Dermis blood vessel endothelial cell (primary cell): ENCODE results near the gene CRIM1. TPM values are rescaled to one million over a fixed set of nuclear protein-coding genes. Genes with fewer than 3 reads are reported as not detected.

Source experiments
- DNase-seq: peaks from one replicate; pipeline ENCODE4 v3.0.0; 2010
- total RNA-seq: library from RNA; depleted of rRNA; stranded (reverse); fragments of >200 nt; gene quantifications from 2 replicates; pipeline ENCODE4 v1.2.3, GENCODE V29; 2014

CRIM1 gene
- total RNA-seq, 1 donor from 2014 or later, result 891 TPM

DNA sequence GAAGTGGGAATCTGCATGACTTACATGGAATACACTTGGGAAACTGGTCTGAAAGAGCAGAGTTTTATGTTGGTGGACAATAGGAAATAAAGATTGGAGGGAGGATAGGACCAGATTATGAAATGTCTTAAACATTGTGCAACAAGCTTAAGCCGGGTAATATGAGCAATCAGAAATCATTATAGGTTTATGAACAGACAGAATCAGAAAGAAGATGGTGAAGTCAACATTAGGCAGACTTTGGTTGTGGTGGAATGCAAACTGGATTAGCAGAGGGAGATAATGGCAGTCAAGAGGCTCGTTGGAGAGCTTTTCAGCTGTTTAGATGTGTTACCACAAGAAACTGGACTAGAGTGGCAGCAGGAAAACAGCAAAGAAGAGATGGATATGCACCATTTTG is 43.5 kb downstream of the CRIM1 start:
- DNase-seq, result no peak

DNA sequence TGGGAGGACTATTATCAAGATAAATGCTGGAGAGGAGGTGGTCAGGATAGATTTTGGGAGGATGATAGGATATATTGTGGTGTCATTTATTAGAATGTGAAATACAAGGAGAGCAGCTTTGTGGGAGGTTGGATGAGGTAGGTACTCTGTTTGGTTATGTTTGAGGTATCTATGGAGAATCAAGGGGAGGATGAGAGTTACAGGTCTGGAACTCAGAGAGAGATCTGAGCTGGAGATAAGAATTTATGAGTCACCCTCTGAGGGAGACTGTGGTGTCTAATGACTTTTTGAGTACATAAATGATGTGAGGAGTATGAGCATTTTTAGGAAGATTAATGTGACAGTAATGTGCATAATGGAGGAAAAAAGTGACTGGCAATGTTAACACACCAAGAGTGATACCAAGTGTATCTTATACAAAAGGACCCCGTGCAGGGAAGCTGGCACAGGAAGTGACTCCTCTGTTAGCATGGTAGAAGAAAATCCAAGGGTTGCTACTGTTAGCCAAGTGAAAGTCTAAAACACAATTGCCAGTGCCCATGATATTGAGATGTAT is 48.2 kb downstream of the CRIM1 start:
- DNase-seq, result peak; percentile 84

DNA sequence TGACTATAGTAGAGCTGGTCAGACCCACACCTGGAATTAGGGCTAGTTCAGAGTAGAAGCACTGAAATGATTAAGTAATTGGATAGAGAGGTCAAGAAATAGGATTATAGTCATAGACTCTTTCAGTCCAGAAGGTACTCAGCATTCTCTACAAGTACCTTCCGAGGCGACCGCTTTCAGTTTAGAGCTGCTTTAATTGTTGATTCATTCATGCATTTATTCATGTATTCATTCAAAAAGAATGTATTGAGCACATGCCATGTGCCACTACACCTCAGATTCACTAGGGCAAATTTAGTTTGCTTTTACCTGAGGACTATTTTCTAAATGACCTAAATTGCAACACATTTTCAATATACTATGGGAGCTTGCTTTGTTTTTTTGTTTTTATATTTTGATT is 48.7 kb downstream of the CRIM1 start:
- DNase-seq, result peak; percentile 53

DNA sequence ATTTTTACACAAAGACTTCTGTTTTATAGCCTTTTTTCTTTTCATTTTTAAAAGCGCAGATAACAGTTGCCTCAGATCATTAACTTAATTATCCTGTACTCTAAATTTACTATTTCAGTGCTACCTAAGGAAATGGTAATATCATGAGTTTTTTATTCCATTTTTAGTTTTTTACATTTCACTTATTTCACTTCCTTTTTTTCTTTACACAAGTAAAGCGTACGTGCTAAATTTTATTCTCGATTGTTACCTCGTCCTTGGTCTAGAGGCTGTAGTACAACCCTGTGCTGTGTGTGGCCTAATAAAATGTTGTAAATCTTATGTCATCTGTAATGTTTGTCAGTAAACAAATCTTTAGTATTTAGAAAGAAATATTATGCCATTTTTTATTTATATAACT is 49.2 kb downstream of the CRIM1 start:
- DNase-seq, result no peak

DNA sequence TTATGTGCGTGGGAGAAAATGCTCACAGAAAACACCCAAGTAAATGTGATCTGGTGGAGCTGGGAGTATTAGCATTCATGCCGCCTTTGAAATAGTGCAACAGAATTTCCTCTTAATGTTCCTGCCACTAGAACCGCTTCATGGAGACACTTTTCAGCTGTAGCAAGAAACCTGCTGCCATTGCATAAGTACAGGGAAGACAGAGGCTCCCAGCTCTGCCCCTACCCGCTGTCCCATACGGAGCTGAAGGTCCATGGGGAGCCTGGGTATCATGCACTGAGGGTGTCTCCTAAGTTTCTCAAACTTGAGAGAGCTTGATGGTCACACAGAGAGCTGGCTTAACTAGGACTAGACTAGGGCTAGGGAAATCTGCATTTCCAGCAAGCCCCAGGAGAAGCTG is 49.6 kb downstream of the CRIM1 start:
- no peak for DNase-seq

DNA sequence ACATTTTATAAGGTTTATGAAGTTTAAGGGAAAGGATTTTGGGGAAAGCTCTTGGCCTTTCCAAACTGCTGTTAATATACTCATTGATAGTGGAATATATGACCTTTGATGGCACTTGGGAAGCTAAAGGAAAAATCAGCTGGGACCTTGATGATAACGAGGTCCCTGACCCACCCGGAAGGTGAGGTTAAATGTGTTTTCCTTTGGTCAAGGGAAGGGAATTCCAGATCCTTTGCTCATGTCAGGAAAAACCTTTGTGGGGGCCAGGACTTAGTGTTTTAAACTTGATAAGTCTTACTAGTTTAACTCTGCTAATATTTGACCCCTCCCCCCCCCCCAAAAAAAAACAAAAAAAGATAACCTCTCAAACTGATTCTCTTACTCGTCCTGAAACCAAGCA is 50.7 kb downstream of the CRIM1 start:
- DNase-seq, result peak; percentile 66

DNA sequence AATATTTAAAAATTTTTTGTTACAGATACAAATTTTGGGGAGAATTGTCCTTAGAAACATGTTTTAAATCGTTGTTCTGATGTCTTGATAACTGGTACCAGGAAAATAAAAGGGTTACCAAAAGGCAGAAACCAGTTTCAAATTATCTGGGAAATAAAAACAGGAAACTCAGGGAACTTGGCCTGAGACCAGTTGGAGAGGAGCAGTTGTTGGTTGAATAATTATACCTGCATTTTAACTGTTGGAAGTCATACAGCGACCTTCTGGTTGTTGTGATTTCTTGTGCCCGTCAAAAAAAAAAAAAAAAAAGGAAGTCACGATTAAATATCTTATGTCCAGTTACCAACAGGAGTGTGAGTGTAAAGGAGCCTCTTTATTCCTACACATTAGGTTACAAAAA is 51.8 kb downstream of the CRIM1 start:
- peak; percentile 51 for DNase-seq

DNA sequence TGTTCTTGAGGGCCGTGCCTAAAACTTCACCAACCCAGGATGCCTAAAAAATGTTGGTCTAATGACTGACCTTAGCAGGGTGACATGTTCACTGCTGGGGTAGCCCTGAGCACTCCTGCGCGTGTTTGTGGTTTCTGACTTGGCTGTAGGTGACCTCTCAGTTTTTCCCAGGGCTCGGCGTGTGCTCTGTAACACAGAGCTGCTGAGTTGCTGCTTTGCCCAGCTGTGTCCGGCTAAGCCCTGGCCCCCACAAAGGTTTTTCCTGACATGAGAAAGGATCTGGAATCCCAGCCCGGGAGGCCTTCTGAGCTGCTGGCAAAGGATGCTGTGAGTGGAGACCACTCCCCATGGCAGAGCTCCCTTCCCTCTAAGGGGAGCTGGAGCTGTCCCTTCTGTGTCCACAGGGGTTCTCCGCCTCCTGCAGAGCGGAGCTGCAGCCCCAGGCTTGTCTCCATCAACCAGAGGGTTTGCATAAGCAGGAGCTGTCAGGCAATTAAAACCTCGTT is 52.7 kb downstream of the CRIM1 start:
- DNase-seq, result peak; percentile 91

DNA sequence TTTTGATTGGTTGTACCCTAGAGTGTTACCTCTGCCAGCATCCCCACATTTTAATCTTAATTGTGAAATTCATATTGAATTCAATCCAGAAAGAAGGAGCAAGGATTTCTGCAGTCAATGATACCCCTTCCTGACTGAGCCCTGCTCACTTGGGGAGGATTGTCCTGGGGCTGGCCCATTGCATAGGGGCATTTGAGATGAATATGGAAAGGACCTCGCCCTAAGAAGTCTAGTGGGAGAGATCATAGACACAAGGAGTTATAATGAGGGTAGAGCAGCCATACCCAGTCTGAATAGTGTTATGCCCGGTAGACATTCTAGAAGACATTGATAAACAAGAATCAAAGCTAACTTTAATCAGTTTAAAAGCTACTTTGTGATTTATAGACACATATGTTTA is 53.8 kb downstream of the CRIM1 start:
- no peak for DNase-seq

DNA sequence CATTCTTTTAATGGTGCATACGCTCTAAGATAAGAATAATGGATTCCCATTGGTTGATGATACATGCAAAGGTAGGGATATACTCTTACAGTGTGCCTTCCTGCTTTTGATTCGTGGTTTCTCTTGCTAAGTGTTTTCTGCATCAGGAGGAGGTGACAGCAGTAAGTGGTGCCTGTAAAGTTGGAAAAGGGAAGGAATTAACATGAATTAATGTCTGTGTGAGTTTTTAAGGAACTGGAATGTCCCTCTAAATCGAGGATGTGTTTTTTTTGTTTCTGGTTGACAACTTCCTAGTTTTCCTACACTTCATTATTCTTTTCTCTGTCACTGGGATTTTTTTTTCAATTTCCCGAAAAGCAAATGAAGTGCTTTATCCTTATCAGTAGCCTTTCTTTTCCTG is 54.4 kb downstream of the CRIM1 start:
- DNase-seq, result peak; percentile 65

DNA sequence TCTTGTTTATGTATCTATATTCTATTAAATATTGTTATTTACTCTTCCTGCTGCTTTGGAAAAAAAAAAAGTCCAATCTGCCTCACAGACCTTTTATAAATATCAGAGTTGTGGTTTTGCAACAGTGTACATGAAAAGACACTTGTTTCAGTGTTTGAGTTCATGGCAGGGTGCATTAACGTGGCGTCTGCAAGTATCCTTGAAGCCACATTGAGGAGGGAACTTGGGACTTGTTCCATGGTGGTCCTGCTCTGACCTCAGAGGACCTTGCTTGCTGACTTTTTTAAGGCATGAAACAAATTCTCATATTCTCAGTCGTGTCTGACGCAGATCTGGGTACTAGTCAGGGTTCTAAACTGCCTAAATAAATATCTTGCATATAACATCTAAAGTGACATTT is 55.1 kb downstream of the CRIM1 start:
- no peak for DNase-seq

DNA sequence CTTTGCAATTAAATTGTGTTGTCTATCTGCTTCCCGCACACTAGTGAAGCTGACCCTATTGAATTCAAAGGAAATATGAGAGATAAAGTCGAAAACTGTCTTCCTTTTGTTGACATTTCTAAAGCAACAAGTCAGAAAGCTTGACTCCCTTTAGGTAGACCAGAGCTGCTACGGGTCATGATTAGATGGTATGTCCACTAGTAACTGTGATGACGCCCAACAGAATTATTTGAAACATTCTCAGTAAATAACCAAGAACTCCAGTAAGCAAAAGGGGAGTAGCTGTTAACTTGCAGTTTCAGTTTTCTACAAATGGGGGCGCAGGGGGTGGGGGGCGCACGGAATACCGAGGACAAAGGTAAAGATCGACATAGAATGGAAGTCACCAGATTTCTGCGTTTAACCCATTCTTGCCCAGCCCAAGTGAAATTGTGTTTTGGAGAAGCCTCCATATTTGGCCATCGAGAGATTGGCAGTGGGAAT is 56.4 kb downstream of the CRIM1 start:
- peak; percentile 63 for DNase-seq

DNA sequence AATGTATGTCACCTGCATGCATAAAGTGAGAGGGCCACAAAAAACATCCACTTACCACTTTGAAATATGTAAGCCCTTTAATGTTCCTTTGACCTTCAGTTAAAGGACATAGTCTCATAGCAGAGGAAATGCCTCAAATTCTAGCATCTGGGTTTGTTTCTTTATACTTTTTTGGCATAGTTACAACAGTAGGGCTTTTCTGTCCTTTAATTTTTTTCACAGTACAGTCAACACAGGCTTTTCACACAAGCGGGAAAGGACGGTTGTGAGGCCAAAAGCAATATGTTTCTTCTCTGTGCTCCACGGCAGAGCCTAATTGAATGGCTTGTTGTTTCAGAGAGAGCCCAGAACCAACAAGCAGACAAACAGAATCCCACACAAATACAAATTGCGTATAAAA is 57.6 kb downstream of the CRIM1 start:
- peak; percentile 81 for DNase-seq

DNA sequence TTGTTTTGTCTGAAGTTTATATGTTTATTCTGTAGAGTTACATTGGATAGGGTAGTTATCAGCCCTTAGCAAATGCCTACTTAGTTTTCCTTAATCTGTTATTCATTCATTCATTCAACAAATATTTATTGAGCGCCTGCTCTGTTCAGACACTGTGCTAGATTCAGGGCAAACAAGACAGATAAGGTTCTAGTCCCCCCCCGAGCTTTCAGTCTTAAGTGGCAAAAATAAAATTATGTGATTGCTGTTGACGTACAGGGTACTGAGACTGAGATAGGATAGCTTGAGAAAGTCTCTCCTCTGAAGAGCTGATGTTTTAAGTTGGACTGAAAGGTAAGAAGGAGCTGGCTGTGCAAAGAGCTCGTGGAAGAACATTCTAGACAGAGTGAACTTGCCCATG is 58.7 kb downstream of the CRIM1 start:
- DNase-seq, result no peak

DNA sequence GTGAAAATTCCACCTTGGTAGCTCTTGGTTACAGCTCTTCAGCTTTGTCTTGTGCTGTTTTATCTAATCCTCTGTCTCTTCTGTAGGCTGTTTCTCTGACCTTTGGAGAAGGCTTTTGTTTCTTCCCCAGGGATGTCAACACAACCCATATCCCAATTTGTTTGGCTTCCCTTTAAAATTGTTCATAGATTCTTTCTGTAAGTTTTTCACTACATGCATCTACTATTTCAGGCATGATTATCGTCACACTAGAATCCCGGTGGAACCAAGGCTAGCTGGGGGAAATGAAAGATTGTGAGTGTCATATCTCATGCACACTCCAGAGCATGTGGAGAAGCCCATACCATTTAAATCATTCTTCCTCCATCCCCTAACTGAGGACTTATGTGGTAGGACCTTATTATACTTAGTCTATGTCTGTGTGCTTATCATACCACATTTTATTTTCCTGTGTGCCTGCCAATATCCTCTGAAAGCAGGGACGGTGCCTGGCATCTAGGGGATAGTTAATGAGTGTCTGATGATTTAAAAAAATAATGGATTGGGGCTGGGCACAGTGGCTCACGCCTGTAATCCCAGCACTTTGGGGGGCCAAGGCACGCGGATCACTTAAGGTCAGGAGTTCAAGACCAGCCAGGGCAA is 59.9 kb downstream of the CRIM1 start:
- no peak for DNase-seq

DNA sequence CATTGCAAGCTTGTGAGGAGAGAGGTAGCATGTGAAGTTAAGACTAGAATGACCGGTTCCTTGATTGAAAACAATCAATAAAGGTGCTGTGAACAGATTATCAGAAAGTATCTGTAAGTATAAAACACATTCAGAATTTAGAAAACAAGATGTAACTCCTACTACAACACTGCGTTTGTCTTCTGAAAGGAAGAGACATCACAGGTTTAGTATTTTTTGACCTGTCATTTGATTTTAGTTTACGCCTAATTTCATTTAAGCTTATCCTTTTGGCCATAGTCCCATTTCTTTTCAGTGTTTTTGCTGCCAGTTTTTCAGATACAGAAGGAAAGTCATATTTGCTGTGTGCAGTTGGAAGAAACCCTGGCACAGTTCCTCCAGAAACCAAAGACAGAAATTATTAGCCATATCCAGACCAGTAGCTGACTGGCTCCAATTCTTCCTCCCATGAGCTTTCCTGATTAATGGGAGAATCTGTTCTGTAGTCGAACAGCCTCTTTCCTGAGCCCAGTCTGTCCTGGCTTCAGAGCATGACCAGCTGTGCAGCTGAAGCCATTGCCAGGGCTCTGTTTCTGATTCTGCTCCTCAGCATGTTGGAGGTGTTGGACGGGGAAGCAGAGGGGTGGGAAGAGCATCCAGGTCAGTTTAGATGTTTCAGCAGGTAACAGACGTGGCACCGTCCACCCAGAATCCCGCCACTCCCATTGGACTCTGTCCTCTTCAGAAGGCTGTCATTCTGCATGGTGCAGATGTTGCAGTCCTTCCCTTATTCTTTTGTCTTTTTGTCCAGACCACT is 61.0 kb downstream of the CRIM1 start:
- no peak for DNase-seq

DNA sequence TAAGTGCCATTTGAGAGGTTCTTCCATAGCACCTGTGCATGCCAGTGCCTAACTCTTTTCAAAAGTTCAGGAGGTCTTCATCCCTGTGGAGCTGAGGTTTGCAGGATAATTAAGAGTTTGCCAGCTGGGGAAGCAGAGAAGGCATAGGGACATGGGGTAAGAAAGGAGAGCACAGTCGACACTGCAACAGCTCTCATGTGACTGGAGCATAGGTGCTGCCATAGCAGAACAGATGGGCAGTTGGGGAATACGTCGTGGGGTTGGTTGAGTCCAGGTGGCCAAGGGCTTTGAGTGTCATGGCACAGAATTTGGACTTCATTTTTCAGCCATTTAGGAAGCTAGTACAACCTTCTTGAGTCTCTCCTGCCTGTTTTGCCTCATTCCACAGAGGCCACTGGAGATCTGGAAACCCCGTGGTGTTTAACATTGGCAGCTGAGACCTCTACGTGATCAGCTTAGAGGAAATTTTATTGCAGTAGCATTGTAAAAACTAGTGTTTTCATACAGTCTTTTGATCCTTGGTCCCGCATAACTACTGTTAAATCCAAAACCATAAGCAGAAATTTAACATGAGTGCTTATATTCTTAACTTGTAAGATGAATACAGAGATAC is 65.1 kb downstream of the CRIM1 start:
- DNase-seq, result no peak

DNA sequence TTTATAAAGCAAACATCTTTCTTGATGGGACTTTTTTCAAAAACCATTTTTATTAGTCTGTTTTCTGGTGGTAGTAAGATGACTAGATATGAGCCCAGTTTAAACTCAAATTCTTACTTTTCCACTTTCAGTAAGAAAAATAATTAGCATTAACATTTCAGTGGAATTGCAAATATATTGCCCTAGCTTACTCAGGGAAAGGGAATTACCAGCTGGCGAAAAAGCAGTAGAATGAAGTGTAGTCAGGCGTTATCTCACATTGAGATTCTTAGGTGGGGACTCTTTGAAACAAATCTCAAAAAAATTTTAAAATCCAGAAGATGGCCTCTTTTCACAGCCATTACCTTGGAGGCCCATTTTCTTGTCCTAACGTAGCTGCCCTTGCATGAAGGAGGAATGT is 65.8 kb downstream of the CRIM1 start:
- no peak for DNase-seq

DNA sequence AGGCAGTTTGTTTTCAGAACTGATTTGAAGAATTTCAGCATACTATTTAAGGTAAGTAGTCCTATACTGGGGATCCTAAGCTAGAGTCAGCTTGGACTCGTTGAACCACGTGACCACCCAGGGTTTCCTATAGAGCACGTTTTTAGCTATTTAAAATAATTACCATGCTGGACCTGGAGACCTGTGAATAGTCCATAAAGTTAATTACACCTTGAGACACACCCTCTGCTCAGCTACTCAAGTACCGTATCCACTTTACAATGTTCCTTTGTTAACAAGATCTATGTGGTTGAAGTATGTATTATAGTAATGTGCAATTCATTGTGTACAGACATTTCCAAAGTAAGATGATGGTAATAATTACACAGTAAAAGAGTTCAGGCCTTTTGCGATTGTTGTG is 67.6 kb downstream of the CRIM1 start:
- DNase-seq, result no peak

DNA sequence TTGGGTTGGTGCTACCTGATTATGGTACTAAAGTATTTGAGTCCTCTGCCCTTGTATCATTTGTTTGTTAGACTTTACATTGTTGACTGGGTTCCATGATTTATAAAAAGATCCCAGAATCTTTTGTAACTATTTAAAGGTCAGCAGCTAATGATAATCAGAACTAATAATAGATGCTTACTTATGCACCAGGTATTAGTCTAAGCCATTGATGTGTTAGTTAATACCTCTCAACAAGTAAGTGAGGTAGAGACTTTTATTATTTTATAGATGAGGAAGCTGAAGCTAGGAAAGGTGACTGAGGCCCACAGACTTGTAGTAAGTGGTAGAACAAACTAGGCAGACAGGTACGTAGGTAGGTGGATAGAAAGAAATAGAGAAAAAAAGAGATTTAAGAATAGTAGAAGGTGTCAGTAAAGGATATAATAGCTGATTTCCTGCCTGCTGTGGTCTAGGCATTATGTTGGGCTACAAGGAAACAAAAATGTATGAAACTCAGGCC is 68.1 kb downstream of the CRIM1 start:
- DNase-seq, result no peak

DNA sequence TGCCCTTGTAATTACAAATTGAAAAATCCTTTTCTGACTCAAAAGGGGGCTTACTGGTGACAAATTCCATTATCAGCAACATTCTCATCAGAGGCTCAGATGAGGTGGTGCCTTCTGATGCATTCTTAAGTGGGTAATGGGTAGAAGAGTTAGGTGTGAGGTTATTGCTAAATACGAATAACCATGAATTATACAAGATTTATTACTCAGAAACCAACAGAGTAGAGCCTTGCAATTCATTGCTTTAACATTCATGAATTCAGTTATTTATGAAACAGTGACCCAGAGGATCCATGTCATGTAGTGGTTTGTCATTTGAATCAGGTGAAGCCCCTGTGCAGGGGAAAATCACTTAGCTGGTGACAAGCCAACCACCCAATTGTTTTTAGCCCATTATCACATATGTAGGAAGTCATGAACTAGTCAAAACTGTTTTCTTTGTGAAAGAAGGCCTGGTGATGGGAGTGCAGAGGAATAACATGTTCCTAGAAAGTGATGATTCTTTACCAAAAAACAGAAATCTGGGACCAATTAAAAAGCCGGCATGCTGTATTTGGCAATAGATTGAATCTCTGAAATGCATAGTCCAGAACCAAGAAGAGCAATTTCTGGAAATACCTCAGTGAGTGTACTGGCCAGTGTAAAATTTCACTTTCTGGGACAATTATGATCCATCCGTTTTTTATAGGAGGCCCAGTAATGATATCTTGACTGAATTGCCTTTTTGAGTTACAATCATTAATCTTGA is 70.2 kb downstream of the CRIM1 start:
- DNase-seq, result no peak

DNA sequence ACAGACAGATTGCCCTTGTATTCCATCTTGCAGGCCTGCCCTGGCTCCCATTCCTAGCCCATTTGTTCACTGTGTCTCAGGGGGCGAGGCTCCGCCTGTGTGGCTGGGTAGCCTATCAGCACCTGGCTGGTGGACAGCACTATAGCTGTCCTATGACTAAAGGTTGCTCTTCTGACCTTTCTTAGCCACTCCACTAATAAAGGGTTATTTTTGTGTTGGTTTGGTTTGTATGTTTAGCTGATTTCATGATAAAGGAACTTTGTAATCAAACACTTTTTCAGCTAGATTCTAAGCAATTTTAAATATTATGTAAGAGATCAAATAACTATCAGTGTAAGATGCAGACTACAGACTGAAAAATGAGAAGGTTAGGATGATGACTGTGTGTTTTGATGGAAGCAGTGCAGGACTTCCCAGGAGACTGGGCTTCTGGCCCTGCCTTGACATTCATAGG is 72.2 kb downstream of the CRIM1 start:
- no peak for DNase-seq
